Adrenal gland (tissue), 5 donors: ENCODE results near the gene TMEM108.

Source experiments
- CTCF ChIP-seq, 6 experiments: fragments of 450-650 bp in 4 of 6; fragments of 200-600 bp in 2 of 6; sonication (generic) in 1 of 6; IDR thresholded peaks; 1 replicate in 5 of 6; 2 replicates in 1 of 6; pipeline versions ENCODE4 v1.5.1 to v1.8.0; 2016 to 2021; ENCODE audit warnings: antibody characterized with exemption in 6 of 6, mild to moderate bottlenecking in 2 of 6, moderate library complexity in 1 of 6
- POLR2A ChIP-seq, 2 donors: fragments of 450-650 bp; IDR thresholded peaks; one replicate each; pipeline ENCODE4 v1.6.1; 2017; ENCODE audit warnings: antibody characterized with exemption in 2 of 2, mild to moderate bottlenecking in 2 of 2, moderate library complexity in 1 of 2
- donor health status: DM: no; HTN: no; CAD: no.

GRCh38 chr3:133273346-133273745 is 235.2 kb downstream of the TMEM108 start:
- TF ChIP-seq CTCF (IDR thresholded peaks at IDR 0.05) = no peak
- TF ChIP-seq POLR2A (IDR thresholded peaks at IDR 0.05) = no peak
